Cardiac muscle cell (in vitro differentiated cells and primary cell): ENCODE results near the gene SLC12A9. TPM values are rescaled to one million over a fixed set of nuclear protein-coding genes. Genes with fewer than 3 reads are reported as not detected.

ENCODE experiments used
- DNase-seq, 2 donors: peaks; one replicate each; pipeline versions ENCODE4 v3.0.0 to v3.0.0-alpha.2; 2010 to 2017; ENCODE audit warnings: low read depth in 1 of 2, low spot score in 1 of 2
- H3K27ac ChIP-seq: fragments of 200-600 bp; sonication (generic); 2 replicates; pipeline ENCODE4 v1.5.1; 2016
- H3K27me3 ChIP-seq: fragments of 200-600 bp; sonication (generic); 2 replicates; pipeline ENCODE4 v1.6.0; 2016; ENCODE audit warnings: control low read depth
- H3K36me3 ChIP-seq: fragments of 200-600 bp; sonication (generic); 2 replicates; pipeline ENCODE4 v1.5.1; 2016; ENCODE audit warnings: control low read depth
- H3K4me1 ChIP-seq: fragments of 200-600 bp; sonication (generic); 2 replicates; pipeline ENCODE4 v1.8.1; 2017; ENCODE audit warnings: low read depth, mild to moderate bottlenecking, mixed run types
- H3K4me3 ChIP-seq: fragments of 200-600 bp; sonication (generic); 2 replicates; pipeline ENCODE4 v1.5.1; 2016; ENCODE audit warnings: mild to moderate bottlenecking
- H3K9me3 ChIP-seq: fragments of 200-600 bp; sonication (generic); 2 replicates; pipeline ENCODE4 v1.5.1; 2017; ENCODE audit warnings: low read depth, mild to moderate bottlenecking, control low read depth
- polyA plus RNA-seq: library from polyadenylated mRNA; unstranded; fragments of >200 nt; fragmentation: Nextera tagmentation; extraction: Ambion mirVana; gene quantifications from 2 replicates; pipeline ENCODE4 v1.2.1, GENCODE V29; 2016
- total RNA-seq: library from RNA; depleted of rRNA; stranded (reverse); fragments of >200 nt; gene quantifications from 2 replicates; pipeline ENCODE4 v1.2.3, GENCODE V29; 2016
- TF ChIP-seq, protein P1 (sequence below): IDR thresholded peaks from 2 replicates; pipeline ENCODE4 v1.5.1; 2012; ENCODE audit warnings: low read depth, mild to moderate bottlenecking, low read length

SLC12A9 gene
- total and polyA plus RNA-seq, 2 experiments from 2014 or later: 14.6 to 18.3 TPM

DNA sequence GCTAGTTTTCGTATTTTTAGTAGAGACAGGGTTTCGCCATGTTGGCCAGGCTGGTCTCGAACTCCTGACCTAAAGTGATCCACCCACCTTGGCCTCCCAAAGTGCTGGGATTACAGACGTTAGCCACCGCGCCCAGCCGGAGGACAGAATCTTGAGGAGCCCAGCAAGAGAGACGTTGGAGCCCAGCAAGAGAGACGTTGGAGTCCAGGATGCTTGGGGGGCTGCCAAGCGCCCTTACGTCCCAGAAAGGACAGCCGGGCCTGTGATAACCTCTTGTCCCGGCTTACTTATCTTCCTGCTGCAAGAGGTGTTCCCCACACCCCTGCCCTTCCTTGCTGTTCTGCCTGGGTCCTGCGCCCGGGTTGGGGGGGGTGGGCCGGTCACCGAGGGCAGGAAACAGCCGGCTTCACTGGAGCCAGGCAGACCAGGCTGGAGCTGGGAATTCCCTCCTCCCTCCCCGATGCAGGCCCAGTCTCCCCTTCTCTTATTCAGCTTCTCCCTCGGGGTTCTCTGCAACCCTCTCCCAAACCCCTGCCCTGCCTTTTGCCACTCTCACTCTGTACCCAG, 23.3 kb upstream of the SLC12A9 start:
- TF ChIP-seq, protein P1, sequence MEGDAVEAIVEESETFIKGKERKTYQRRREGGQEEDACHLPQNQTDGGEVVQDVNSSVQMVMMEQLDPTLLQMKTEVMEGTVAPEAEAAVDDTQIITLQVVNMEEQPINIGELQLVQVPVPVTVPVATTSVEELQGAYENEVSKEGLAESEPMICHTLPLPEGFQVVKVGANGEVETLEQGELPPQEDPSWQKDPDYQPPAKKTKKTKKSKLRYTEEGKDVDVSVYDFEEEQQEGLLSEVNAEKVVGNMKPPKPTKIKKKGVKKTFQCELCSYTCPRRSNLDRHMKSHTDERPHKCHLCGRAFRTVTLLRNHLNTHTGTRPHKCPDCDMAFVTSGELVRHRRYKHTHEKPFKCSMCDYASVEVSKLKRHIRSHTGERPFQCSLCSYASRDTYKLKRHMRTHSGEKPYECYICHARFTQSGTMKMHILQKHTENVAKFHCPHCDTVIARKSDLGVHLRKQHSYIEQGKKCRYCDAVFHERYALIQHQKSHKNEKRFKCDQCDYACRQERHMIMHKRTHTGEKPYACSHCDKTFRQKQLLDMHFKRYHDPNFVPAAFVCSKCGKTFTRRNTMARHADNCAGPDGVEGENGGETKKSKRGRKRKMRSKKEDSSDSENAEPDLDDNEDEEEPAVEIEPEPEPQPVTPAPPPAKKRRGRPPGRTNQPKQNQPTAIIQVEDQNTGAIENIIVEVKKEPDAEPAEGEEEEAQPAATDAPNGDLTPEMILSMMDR: no peak
- no peaks in the 10 kb centered on the region for H3K36me3 ChIP-seq
- peaks cover 5% of the 10 kb centered on the region for H3K4me1 ChIP-seq
- H3K27me3 ChIP-seq: no peaks in the 10 kb centered on the region
- H3K9me3 ChIP-seq: no peaks in the 10 kb centered on the region
- H3K27ac ChIP-seq: peak overlapping the region; percentile 62
- H3K4me3 ChIP-seq: no peak overlapping the region
- DNase-seq: peak; percentile 35 to 40

GRCh38 chr7:100830396-100830795, 22.1 kb upstream of the SLC12A9 start:
- no peak for DNase-seq
- Histone ChIP-seq H3K4me3 (no peak overlapping the region), H3K27ac (no peak overlapping the region), H3K4me1 (peaks cover 2% of the 10 kb centered on the region), H3K27me3 (no peaks in the 10 kb centered on the region), H3K9me3 (no peaks in the 10 kb centered on the region), H3K36me3 (no peaks in the 10 kb centered on the region)
- TF ChIP-seq, protein P1: no peak

GRCh38 chr7:100832281-100832633, 20.3 kb upstream of the SLC12A9 start:
- no peaks in the 10 kb centered on the region for H3K36me3 ChIP-seq
- H3K27ac ChIP-seq: no peak overlapping the region
- H3K27me3 ChIP-seq: no peaks in the 10 kb centered on the region
- no peaks in the 10 kb centered on the region for H3K9me3 ChIP-seq
- no peak overlapping the region for H3K4me3 ChIP-seq
- DNase-seq: no peak
- H3K4me1 ChIP-seq: peaks cover 6% of the 10 kb centered on the region
- TF ChIP-seq, protein P1: no peak

- no peaks in the 10 kb centered on the region for H3K36me3 ChIP-seq
- TF ChIP-seq, protein P1: no peak
- H3K9me3 ChIP-seq: no peaks in the 10 kb centered on the region
- peaks cover 17% of the 10 kb centered on the region for H3K4me1 ChIP-seq
- H3K27me3 ChIP-seq: no peaks in the 10 kb centered on the region
- peak in 1 of 2 donors; percentile 17 for DNase-seq
- peak overlapping the region; percentile 59 for H3K27ac ChIP-seq
- no peak overlapping the region for H3K4me3 ChIP-seq
Measured at GRCh38 chr7:100835903-100836811, 16.4 kb upstream of the SLC12A9 start.

GRCh38 chr7:100836812-100837098, 15.8 kb upstream of the SLC12A9 start:
- Histone ChIP-seq H3K4me3 (peak overlapping the region; percentile 15), H3K36me3 (no peaks in the 10 kb centered on the region), H3K9me3 (no peaks in the 10 kb centered on the region), H3K27ac (peak overlapping the region; percentile 59), H3K4me1 (peaks cover 18% of the 10 kb centered on the region), H3K27me3 (no peaks in the 10 kb centered on the region)
- TF ChIP-seq, protein P1: no peak
- DNase-seq: no peak
